Gastrocnemius medialis (tissue), 4 donors: Measurements from ENCODE around the gene RERE.

ENCODE experiments used
- CTCF ChIP-seq, 5 experiments: fragments of 450-650 bp in 3 of 5; fragments of 200-600 bp in 2 of 5; sonication (generic) in 2 of 5; IDR thresholded peaks in 4 of 5; conservative IDR thresholded peaks in 1 of 5; 1 replicate in 4 of 5; 2 replicates in 1 of 5; pipeline ENCODE4 v1.5.1; 2016 to 2019; ENCODE audit warnings: antibody characterized with exemption in 5 of 5, mild to moderate bottlenecking in 3 of 5, moderate library complexity in 3 of 5
- POLR2A ChIP-seq, 2 donors: fragments of 450-650 bp; IDR thresholded peaks; one replicate each; pipeline ENCODE4 v1.6.1; 2017; ENCODE audit warnings: antibody characterized with exemption in 2 of 2, mild to moderate bottlenecking in 2 of 2, moderate library complexity in 2 of 2

- TF ChIP-seq CTCF (IDR thresholded peaks at IDR 0.05 in 4 of 5, conservative IDR thresholded peaks at IDR 0.05 in 1 of 5), result no peak
- no peak for TF ChIP-seq POLR2A (IDR thresholded peaks at IDR 0.05)
These were observed 479.5 kb downstream of the RERE start for GRCh38 chr1:8337776-8338525.
